ENCODE measurements around the gene SLC23A2.

The SLC23A2 gene

GRCh38 chr20:4989570-4989969 is 11.7 kb downstream of the SLC23A2 start:
- TF ChIP-seq CTCF (IDR thresholded peaks at IDR 0.05) = no peak
- H3K4me1 ChIP-seq = peaks cover 0 to 5% (median 0%) of the 10 kb centered on the region in 4 donors
- no peaks in the 10 kb centered on the region for H3K9me3 ChIP-seq
- no peaks in the 10 kb centered on the region for H3K36me3 ChIP-seq
- no peaks in the 10 kb centered on the region for H3K27me3 ChIP-seq
- no peak overlapping the region for H3K27ac ChIP-seq
- H3K4me3 ChIP-seq = no peak overlapping the region
- no peak for DNase-seq
- intact Hi-C loops (cut with DNase I; ENCODE audit: low total_unique reads) = no loop called here

- no peak for DNase-seq
- Histone ChIP-seq H3K9me3 (no peaks in the 10 kb centered on the region), H3K4me1 (peaks cover 0 to 5% (median 0%) of the 10 kb centered on the region in 4 donors), H3K4me3 (no peak overlapping the region), H3K27me3 (no peaks in the 10 kb centered on the region), H3K27ac (no peak overlapping the region), H3K36me3 (no peaks in the 10 kb centered on the region)
- intact Hi-C loops (cut with DNase I; ENCODE audit: low total_unique reads) = no loop called here
- TF ChIP-seq CTCF (IDR thresholded peaks at IDR 0.05) = no peak
Observed at GRCh38 chr20:4987130-4987529, 14.2 kb downstream of the SLC23A2 start.

- intact Hi-C loops (cut with DNase I; ENCODE audit: low total_unique reads) = no loop called here
- no peak for DNase-seq
- no peaks in the 10 kb centered on the region for H3K9me3 ChIP-seq
- no peak for TF ChIP-seq CTCF (IDR thresholded peaks at IDR 0.05)
- H3K27ac ChIP-seq = no peak overlapping the region
- peaks cover 0 to 5% (median 0%) of the 10 kb centered on the region in 4 donors for H3K4me1 ChIP-seq
- no peaks in the 10 kb centered on the region for H3K27me3 ChIP-seq
- no peak overlapping the region for H3K4me3 ChIP-seq
- H3K36me3 ChIP-seq = no peaks in the 10 kb centered on the region
Observed at GRCh38 chr20:4985658-4986057, 15.7 kb downstream of the SLC23A2 start.

GRCh38 chr20:4982281-4982680 is 19.0 kb downstream of the SLC23A2 start:
- intact Hi-C loops (cut with DNase I; ENCODE audit: low total_unique reads) = no loop called here
- Histone ChIP-seq H3K9me3 (no peaks in the 10 kb centered on the region), H3K27ac (no peak overlapping the region), H3K4me3 (no peak overlapping the region), H3K27me3 (no peaks in the 10 kb centered on the region), H3K4me1 (peaks cover 0 to 25% (median 0%) of the 10 kb centered on the region in 4 donors), H3K36me3 (no peaks in the 10 kb centered on the region)
- no peak for TF ChIP-seq CTCF (IDR thresholded peaks at IDR 0.05)
- no peak for DNase-seq

GRCh38 chr20:4979841-4980410 is 21.4 kb downstream of the SLC23A2 start:
- DNase-seq = no peak

More at GRCh38 chr20:4979841-4980410, 21.4 kb downstream of the SLC23A2 start:
- Histone ChIP-seq H3K9me3 (no peaks in the 10 kb centered on the region), H3K4me3 (no peak overlapping the region), H3K27ac (no peak overlapping the region), H3K4me1 (peaks cover 0 to 25% (median 0%) of the 10 kb centered on the region in 4 donors), H3K27me3 (no peaks in the 10 kb centered on the region), H3K36me3 (no peaks in the 10 kb centered on the region)
- no peak for TF ChIP-seq CTCF (IDR thresholded peaks at IDR 0.05)
- intact Hi-C loops (cut with DNase I; ENCODE audit: low total_unique reads) = no loop called here

Measured in tibial artery (tissue), 4 donors.